GM12878 (cell line): ENCODE data around the gene CTRB1. TPM values are rescaled to one million over a fixed set of nuclear protein-coding genes. Genes with fewer than 3 reads are reported as not detected.

Source experiments
- ATAC-seq: fragments of 200-7000 bp; cut with Tn5 transposase; 3 replicates; pipeline ENCODE4 v1.9.1; 2020; ENCODE audit warnings: mild to moderate bottlenecking, moderate library complexity
- BruUV-seq: library from RNA; stranded (reverse); fragments of 400-500 nt; replicated peaks from 2 replicates; lab custom pipeline; 2021; lab: Mats Ljungman, UMichigan
- CTCF ChIA-PET: fragments of 300-600 bp; sonication (Branson Sonifier 250); formaldehyde crosslinking; extraction: SDS; loops from one replicate; lab custom pipeline; 2021; ENCODE audit warnings: inconsistent platforms; lab: Yijun Ruan, JAX
- POLR2A ChIA-PET: fragments of 350-600 bp; formaldehyde crosslinking; extraction: SDS; loops from one replicate; lab custom pipeline; 2021; ENCODE audit warnings: inconsistent platforms; lab: Charles Lee
- RAD21 ChIA-PET: fragments of 300-600 bp; sonication (Branson Sonifier 250); formaldehyde crosslinking; loops from one replicate; lab custom pipeline; 2023; ENCODE audit warnings: antibody characterized with exemption; ENCODE audit not compliant: unreplicated experiment; lab: Charles Lee
- SMC1A ChIA-PET: fragments of 300-600 bp; sonication (Branson Sonifier 250); formaldehyde crosslinking; loops from one replicate; lab custom pipeline; 2023; ENCODE audit not compliant: unreplicated experiment, uncharacterized antibody; lab: Charles Lee
- DNase-seq: peaks from one replicate; pipeline ENCODE4 v3.0.0-alpha.2; 2011; ENCODE audit warnings: low read depth, low spot score
- FAIRE-seq: peaks from 3 replicates; lab custom pipeline; 2011; peaks lifted over from hg19 to GRCh38; lab: Jason Lieb, UNC
- H2AFZ ChIP-seq: 2 replicates; pipeline ENCODE4 v1.6.0; 2011; ENCODE audit warnings: low read depth, low read length, control low read depth; ENCODE audit not compliant: control insufficient read depth
- H3K27ac ChIP-seq: 2 replicates; pipeline ENCODE4 v1.5.1; 2011; ENCODE audit warnings: control low read depth; ENCODE audit not compliant: control insufficient read depth, insufficient read depth
- H3K27me3 ChIP-seq, 2 experiments: replicated peaks in 1 of 2; 2 replicates each; pipeline versions ENCODE4 v1.6.0 to v1.6.1; 2011; ENCODE audit warnings: low read length in 1 of 2; ENCODE audit not compliant: control insufficient read depth in 2 of 2, insufficient read depth in 2 of 2
- H3K36me3 ChIP-seq, 2 experiments: 2 replicates each; pipeline ENCODE4 v1.5.1; 2011; ENCODE audit warnings: low read length in 1 of 2; ENCODE audit not compliant: control insufficient read depth in 2 of 2, insufficient read depth in 2 of 2
- H3K4me1 ChIP-seq: 2 replicates; pipeline ENCODE4 v1.6.1; 2011; ENCODE audit warnings: mild to moderate bottlenecking, low read length, moderate library complexity, mixed read lengths; ENCODE audit not compliant: control insufficient read depth, insufficient read depth
- H3K4me2 ChIP-seq: 2 replicates; pipeline ENCODE4 v1.6.0; 2011; ENCODE audit warnings: control low read depth; ENCODE audit not compliant: control insufficient read depth, insufficient read depth
- H3K4me3 ChIP-seq: fragments of 200-600 bp; sonication (generic); 2 replicates; pipeline ENCODE4 v1.5.1; 2016
- H3K79me2 ChIP-seq: 2 replicates; pipeline ENCODE4 v1.6.0; 2011; ENCODE audit warnings: low read length; ENCODE audit not compliant: control insufficient read depth, insufficient read depth
- H3K9ac ChIP-seq: 2 replicates; pipeline ENCODE4 v1.8.0; 2011; ENCODE audit warnings: low read length, control low read depth, mixed read lengths; ENCODE audit not compliant: control insufficient read depth, insufficient read depth
- H3K9me3 ChIP-seq: replicated peaks from 3 replicates; pipeline ENCODE4 v1.5.1; 2011; ENCODE audit warnings: mild to moderate bottlenecking, low read length; ENCODE audit not compliant: control insufficient read depth, insufficient read depth
- H4K20me1 ChIP-seq: 2 replicates; pipeline ENCODE4 v1.6.0; 2011; ENCODE audit not compliant: control insufficient read depth, insufficient read depth
- EP300 ChIP-seq, 2 experiments: fragments of 150-350 bp in 1 of 2; IDR thresholded peaks; 2 replicates each; pipeline ENCODE4 v1.6.1; 2011 to 2012; ENCODE audit warnings: low read depth in 2 of 2, low read length in 2 of 2, borderline replicate concordance in 1 of 2, improper control_type of control experiment in 1 of 2, inconsistent platforms in 1 of 2; ENCODE audit not compliant: control insufficient read depth in 1 of 2
- SMAD5 ChIP-seq: IDR thresholded peaks from 2 replicates; pipeline ENCODE4 v1.6.1; 2016; ENCODE audit warnings: antibody characterized with exemption, low read depth
- SPI1 ChIP-seq: IDR thresholded peaks from 2 replicates; pipeline ENCODE4 v1.6.1; 2011; ENCODE audit warnings: low read depth, mild to moderate bottlenecking, low read length, moderate library complexity, borderline replicate concordance; ENCODE audit not compliant: insufficient read depth
- TAF1 ChIP-seq: IDR thresholded peaks from 2 replicates; pipeline ENCODE4 v1.6.1; 2011; ENCODE audit warnings: mild to moderate bottlenecking, low read depth, low read length, borderline replicate concordance
- ZNF274 ChIP-seq: IDR thresholded peaks from one replicate; pipeline ENCODE4 v1.8.0; 2011; ENCODE audit not compliant: insufficient read length, insufficient read depth
- WGBS: methylation state at CpG from one replicate; pipeline ENCODE4 v1.1.6; 2016; ENCODE audit warnings: low lambda C conversion rate; ENCODE audit not compliant: insufficient replicate concordance, insufficient coverage; ENCODE audit errors: missing lambda C conversion rate; 5-methylcytosine and 5-hydroxymethylcytosine counted together
- in situ Hi-C: fragments of 300-500 bp; cut with MboI; formaldehyde crosslinking; loops from 9 replicates; pipeline ENCODE4 v1.14.3; 2018; ENCODE audit warnings: mixed read lengths
- intact Hi-C: fragments of 100-400 bp; cut with micrococcal nuclease; formaldehyde crosslinking; loops from one replicate; pipeline ENCODE4 v1.14.2; 2022; ENCODE audit not compliant: unreplicated experiment
- polyA plus RNA-seq, 11 experiments: library from polyadenylated mRNA; depleted of rRNA in 4 of 11; unstranded in 6 of 11; stranded (reverse) in 5 of 11; fragments of >200 nt; fragmentation: Nextera tagmentation in 4 of 11; fragmentation: Illumina TruSeq in 1 of 11; extraction: Ambion mirVana in 4 of 11; extraction: Trizol in 1 of 11; gene quantifications; 1 replicate in 1 of 11; 2 replicates in 10 of 11; pipeline versions ENCODE4 v1.2.1 to v1.2.3, GENCODE V29; 2011 to 2016; ENCODE audit warnings: inconsistent platforms in 2 of 11, missing spikeins in 2 of 11, low read depth in 1 of 11
- total RNA-seq, 4 experiments: library from RNA; depleted of rRNA in 3 of 4; stranded (reverse); fragments of >200 nt in 3 of 4; fragmentation: Illumina TruSeq in 1 of 4; extraction: Trizol in 1 of 4; gene quantifications; 2 replicates each; pipeline versions ENCODE4 v1.2.1 to v1.2.3, GENCODE V29; 2013 to 2021
- TF ChIP-seq, protein P1 (sequence below): IDR thresholded peaks from 2 replicates; pipeline ENCODE4 v1.6.1; 2011; ENCODE audit warnings: borderline replicate concordance, low read depth, mild to moderate bottlenecking, moderate library complexity, low read length; ENCODE audit not compliant: insufficient read depth, poor library complexity, severe bottlenecking

CTRB1 gene
- total and polyA plus RNA-seq, 10 of the 15 experiments (the other 5 are each of a cell fraction or from before 2014, with no cell fraction given), result 0.28 to 4.4 TPM; not detected in 8

DNA sequence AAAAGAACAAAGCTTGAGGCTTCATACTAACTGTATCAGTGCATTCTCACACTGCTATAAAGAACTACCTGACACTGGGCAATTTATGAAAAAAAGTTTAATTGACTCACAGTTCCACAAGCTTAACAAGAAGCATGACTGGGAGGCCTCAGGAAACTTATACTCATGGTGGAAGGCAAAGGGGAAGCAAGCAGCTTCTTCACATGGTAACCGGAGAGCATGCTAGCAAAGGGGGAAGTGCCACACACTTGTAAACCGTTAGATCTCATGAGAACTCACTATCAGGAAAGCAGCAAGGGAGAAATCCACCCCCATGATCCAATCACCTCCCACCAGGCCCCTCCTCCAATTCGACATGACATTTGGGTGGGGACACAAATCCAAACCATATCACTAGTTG is 37.2 kb upstream of the CTRB1 start:
- ChIA-PET CTCF (interaction anchor here (1.4 kb wide), 1 partner anchor 319 kb away, joined by 7 read pairs; no protein-coding TSS in a partner anchor), POLR2A (no interaction called here), RAD21 (interaction anchor here (0.6 kb wide), 1 partner anchor 38 kb away, joined by 3 read pairs; no protein-coding TSS in a partner anchor), SMC1A (no interaction called here)
- FAIRE-seq, result no peak
- peaks cover 4% of the 10 kb centered on the region; the same call in 2 of the 3 replicates for H3K9me3 ChIP-seq
- TF ChIP-seq SPI1 (peak; percentile 43; the same call in 1 of the 2 replicates), ZNF274 (no peak), SMAD5 (no peak), TAF1 (no peak), EP300 (IDR thresholded peaks at IDR 0.05; ENCODE audit: borderline replicate concordance in 1 of 2, control insufficient read depth in 1 of 2, low read depth in 2 of 2, low read length in 2 of 2) (no peak)
- TF ChIP-seq, protein P1, sequence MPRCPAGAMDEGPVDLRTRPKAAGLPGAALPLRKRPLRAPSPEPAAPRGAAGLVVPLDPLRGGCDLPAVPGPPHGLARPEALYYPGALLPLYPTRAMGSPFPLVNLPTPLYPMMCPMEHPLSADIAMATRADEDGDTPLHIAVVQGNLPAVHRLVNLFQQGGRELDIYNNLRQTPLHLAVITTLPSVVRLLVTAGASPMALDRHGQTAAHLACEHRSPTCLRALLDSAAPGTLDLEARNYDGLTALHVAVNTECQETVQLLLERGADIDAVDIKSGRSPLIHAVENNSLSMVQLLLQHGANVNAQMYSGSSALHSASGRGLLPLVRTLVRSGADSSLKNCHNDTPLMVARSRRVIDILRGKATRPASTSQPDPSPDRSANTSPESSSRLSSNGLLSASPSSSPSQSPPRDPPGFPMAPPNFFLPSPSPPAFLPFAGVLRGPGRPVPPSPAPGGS, result no peak
- H3K79me2 ChIP-seq, result no peaks in the 10 kb centered on the region
- no peaks in the 10 kb centered on the region for H3K36me3 ChIP-seq
- no peak overlapping the region for H3K4me3 ChIP-seq
- intact Hi-C loops, result loop anchor here (2.0 kb wide), 1 partner anchor 25 kb away; no protein-coding TSS in a partner anchor
- DNase-seq, result no peak
- no peak for ATAC-seq
- H4K20me1 ChIP-seq, result no peaks in the 10 kb centered on the region
- no peak overlapping the region for H3K9ac ChIP-seq
- no peaks in the 10 kb centered on the region for H3K27me3 ChIP-seq
- in situ Hi-C loops, result no loop called here
- H3K4me1 ChIP-seq, result no peaks in the 10 kb centered on the region; the same call in 1 of the 2 replicates
- no peak overlapping the region for H3K4me2 ChIP-seq
- H2AFZ ChIP-seq, result no peak overlapping the region
- 0% methylated on average over 3 of the region's 3 CpGs for WGBS
- H3K27ac ChIP-seq, result no peak overlapping the region
- BruUV-seq, result no TSS peak
